KOPT-K1 (cell line): ENCODE measurements around the gene MOB3C.
A peak's percentile ranks its signal among the peaks of the same experiment; 100 is the strongest.
"Not testable (repeated sequence)": the region's sequence is repeated elsewhere in the genome, so short reads cannot be mapped to it uniquely, and the experiment has no call there.

Source experiments
- H3K27ac ChIP-seq: fragments of 200-600 bp; sonication (generic); 2 replicates; pipeline ENCODE4 v1.5.1; 2016; ENCODE audit warnings: antibody characterized with exemption, mild to moderate bottlenecking, low read depth, low read length; ENCODE audit not compliant: poor library complexity, severe bottlenecking
- H3K36me3 ChIP-seq: fragments of 200-600 bp; sonication (generic); 2 replicates; pipeline ENCODE4 v1.5.1; 2017; ENCODE audit warnings: antibody characterized with exemption, mild to moderate bottlenecking, low read length, moderate library complexity; ENCODE audit not compliant: insufficient read depth
- H3K9me3 ChIP-seq: fragments of 200-600 bp; sonication (generic); 2 replicates; pipeline ENCODE4 v1.5.1; 2017; ENCODE audit warnings: antibody characterized with exemption, low read length, mild to moderate bottlenecking; ENCODE audit not compliant: insufficient read depth, poor library complexity, severe bottlenecking

Gene MOB3C

GRCh38 chr1:46616277-46617107 is at the start of gene MOB3C:
MOB3C (minus strand) TSS chr1:46616811; CDS start chr1:46613321, 3,490 bp downstream.
- Histone ChIP-seq H3K9me3 (no peaks in the 10 kb centered on the region), H3K36me3 (no peaks in the 10 kb centered on the region), H3K27ac (peak within 1 kb of the TSS; percentile 48)

DNA sequence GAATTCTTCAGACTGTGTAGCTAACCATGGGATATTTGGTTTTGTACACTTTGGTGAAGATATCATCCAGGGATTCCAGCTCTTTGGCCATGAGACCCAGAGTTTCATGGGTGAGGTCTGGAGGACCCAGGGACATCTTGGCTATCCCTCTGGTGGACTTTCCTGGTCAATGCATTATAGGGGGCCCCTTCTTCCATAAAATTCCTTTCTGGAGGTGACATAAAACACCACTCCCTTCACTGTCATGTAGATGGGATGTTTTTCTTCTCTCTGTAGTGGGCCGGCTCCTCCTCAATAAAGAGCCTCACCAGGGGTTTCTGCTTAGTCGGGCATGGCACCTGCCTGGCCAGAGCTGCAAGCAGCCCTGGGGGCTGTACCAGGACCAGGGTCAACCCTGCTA is 49.4 kb upstream of the MOB3C start:
- peaks cover 34% of the 10 kb centered on the region for H3K36me3 ChIP-seq
- no peak overlapping the region for H3K27ac ChIP-seq
- H3K9me3 ChIP-seq: no peaks in the 10 kb centered on the region

- H3K9me3 ChIP-seq, H3K27ac ChIP-seq: not testable (repeated sequence)
- peaks cover 48% of the 10 kb centered on the region for H3K36me3 ChIP-seq
These were observed 46.3 kb upstream of the MOB3C start for GRCh38 chr1:46662919-46663318.

DNA sequence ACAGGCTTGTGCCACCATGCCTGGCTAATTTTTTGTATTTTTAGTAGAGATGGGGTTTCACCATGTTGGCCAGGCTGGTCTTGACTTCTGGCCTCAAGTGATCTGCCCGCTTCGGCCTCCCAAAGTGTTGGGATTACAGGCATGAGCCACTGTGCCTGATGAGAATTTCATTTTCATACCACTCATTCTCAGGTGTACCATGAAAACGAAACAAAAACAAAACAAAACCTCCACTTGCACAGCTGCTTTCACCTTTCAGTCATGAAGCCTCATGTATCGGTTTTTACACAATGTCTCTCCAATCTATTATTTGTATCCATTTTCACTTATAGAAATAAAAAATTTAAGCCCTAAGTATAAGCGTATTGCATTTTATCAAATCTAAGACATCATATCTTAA is 43.5 kb upstream of the MOB3C start:
- not testable (repeated sequence) for H3K9me3 ChIP-seq, H3K27ac ChIP-seq
- peaks cover 69% of the 10 kb centered on the region for H3K36me3 ChIP-seq

- H3K36me3 ChIP-seq: peaks cover 68% of the 10 kb centered on the region
- H3K9me3 ChIP-seq: no peaks in the 10 kb centered on the region
- no peak overlapping the region for H3K27ac ChIP-seq
These were observed 42.8 kb upstream of the MOB3C start for GRCh38 chr1:46659307-46659870.

DNA sequence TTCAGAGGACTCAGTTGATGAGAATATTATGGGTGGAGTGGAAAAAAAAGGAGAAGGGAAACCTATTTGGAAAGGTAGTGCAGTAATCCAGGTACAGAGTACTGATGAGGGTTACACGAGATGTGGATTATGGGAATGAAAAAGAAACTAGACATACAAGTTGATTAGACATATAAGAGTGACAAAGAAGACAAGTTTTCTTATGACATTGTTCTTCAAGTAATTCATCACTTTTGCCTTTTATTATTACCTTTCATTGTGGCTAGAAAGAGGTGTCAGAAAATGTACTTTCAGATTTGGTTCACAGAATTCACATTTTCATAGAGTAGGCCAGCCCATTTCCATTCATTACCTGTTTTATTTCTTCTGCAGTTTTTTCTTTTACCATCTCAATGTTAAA is 41.2 kb upstream of the MOB3C start:
- no peaks in the 10 kb centered on the region for H3K9me3 ChIP-seq
- no peak overlapping the region for H3K27ac ChIP-seq
- H3K36me3 ChIP-seq: peaks cover 67% of the 10 kb centered on the region

DNA sequence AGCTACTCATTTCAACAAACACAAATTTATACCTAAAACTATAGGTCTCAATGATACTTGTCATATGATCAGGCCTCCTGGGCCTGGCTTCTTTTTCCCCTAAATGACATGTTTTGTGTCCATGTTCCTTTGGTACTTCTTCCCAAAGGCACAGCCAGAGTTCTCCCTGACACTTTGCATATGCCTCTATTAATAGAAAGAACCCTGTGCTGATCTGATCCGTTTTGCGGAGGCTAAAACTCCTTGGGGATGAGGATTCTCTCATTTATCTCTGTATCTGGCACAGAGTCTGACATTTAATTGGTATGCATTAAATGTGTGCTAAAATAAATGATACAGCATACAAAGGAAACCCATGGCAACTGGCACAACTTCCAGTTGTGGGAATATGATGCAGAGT is 40.0 kb upstream of the MOB3C start:
- H3K36me3 ChIP-seq: peaks cover 72% of the 10 kb centered on the region

DNA sequence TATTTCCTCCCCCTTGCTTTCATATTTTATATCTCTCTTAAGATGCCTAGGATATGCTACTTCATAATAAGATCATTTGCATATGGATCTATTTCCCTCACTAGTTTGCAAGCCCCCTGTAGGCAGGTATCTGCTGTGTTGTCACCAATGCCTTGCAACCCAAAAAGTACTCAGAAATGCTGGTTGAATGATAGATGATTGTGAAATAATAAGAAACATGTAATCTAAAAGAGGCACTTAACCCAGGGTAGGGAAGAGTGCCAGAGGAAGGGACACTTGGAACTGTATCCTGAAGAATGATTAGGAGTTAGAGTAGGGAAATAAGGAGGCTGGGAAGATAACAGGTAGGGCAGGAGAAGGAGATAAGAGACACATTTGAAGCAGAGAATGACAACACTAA is 39.2 kb upstream of the MOB3C start:
- Histone ChIP-seq H3K36me3 (peaks cover 64% of the 10 kb centered on the region), H3K27ac (no peak overlapping the region), H3K9me3 (no peaks in the 10 kb centered on the region)

More for the DNA sequence above, 40.0 kb upstream of the MOB3C start:
- Histone ChIP-seq H3K9me3 (no peaks in the 10 kb centered on the region), H3K27ac (no peak overlapping the region)

- Histone ChIP-seq H3K36me3 (peaks cover 74% of the 10 kb centered on the region), H3K9me3 (peaks cover 10% of the 10 kb centered on the region)
- H3K27ac ChIP-seq: not testable (repeated sequence)
These were observed 38.1 kb upstream of the MOB3C start for GRCh38 chr1:46654698-46655097.

GRCh38 chr1:46654012-46654411 is 37.4 kb upstream of the MOB3C start:
- Histone ChIP-seq H3K9me3 (peaks cover 16% of the 10 kb centered on the region), H3K27ac (no peak overlapping the region), H3K36me3 (peaks cover 75% of the 10 kb centered on the region)

GRCh38 chr1:46653405-46653958 is 36.9 kb upstream of the MOB3C start:
- Histone ChIP-seq H3K27ac (no peak overlapping the region), H3K9me3 (peaks cover 16% of the 10 kb centered on the region), H3K36me3 (peaks cover 79% of the 10 kb centered on the region)

DNA sequence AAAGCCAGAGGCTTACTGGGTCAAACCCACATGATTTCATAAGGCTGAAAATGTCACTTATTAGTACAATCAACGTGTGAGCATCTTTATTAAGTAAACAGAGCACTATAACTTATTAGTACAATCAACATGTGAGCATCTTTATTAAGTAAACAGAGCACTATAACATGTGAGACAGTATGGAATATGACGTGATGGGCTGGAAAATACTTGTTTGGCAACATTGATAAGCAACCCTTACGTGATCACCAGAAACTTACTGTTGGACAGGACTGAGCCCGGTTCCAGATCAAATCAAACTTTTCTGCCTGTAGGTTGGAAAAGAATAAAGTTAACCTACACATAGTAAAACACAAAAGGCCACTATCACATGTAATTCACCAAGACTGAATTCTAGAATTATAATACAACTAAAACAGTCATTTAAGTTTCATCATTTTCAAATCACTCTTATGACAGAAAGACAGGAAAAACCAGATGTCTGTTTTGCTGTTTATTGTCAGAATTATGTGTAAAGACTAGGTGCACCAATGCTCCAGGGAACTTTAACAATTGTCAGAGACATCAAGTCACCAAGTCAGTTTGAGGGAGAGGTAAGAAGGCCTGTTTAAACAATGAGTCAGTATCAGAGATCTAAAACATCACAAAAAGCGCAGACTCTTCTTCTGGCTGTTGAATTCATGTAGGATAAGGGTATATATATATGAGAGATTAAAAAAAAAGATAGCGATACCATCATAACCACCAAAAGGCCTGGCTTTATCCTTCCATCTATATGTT is 35.9 kb upstream of the MOB3C start:
- H3K36me3 ChIP-seq: peaks cover 76% of the 10 kb centered on the region
- peaks cover 16% of the 10 kb centered on the region for H3K9me3 ChIP-seq
- H3K27ac ChIP-seq: no peak overlapping the region

- Histone ChIP-seq H3K36me3 (peaks cover 72% of the 10 kb centered on the region), H3K9me3 (peaks cover 16% of the 10 kb centered on the region)
- H3K27ac ChIP-seq: not testable (repeated sequence)
These were observed 34.5 kb upstream of the MOB3C start for GRCh38 chr1:46651152-46651551.

DNA sequence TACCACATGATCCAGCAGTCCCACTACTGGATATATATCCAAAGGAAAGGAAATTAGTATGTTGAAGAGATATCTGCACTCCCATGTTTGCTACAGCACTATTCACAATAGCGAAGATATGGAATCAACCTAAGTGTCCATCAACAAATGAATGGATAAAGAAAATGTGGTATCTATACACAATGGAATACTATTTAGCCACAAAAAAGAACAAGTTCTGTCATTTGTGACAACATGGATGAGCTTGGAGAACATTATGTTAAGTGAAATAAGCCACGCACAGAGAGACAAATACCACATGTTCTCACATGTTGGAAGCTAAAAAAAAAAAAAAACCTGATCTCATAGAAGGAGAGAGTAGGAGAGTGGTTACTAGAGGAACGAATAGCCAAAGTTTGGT is 33.9 kb upstream of the MOB3C start:
- H3K9me3 ChIP-seq: peaks cover 16% of the 10 kb centered on the region
- H3K27ac ChIP-seq: no peak overlapping the region
- peaks cover 66% of the 10 kb centered on the region for H3K36me3 ChIP-seq

DNA sequence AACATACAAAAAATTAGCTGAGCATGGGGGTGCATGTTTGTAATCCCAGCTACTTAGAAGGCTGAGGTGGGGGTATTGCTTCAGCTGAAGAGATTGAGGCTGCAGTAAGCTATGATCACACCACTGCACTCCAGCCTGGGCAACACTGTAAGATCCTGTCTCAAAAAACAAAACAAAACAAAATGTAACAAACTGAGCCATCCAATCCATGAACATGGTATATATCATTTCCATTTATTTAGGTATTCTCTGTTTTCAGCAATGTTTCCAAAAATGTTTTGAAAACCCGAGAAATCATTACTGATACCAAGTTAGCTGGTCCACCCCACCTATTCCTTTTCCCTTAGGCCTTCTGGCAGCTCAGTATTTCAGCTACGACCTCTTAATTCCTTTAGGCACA is 33.2 kb upstream of the MOB3C start:
- Histone ChIP-seq H3K36me3 (peaks cover 62% of the 10 kb centered on the region), H3K9me3 (peaks cover 16% of the 10 kb centered on the region), H3K27ac (no peak overlapping the region)
